ENCODE data around the gene CNTRL. TPM values are rescaled to one million over a fixed set of nuclear protein-coding genes. Genes with fewer than 3 reads are reported as not detected.

Gene CNTRL
- polyA plus RNA-seq, 1 of the 3 experiments (the other 2 are of a cell fraction): 3.6 TPM

GRCh38 chr9:121055642-121056143 lies 19.1 kb upstream of the CNTRL start:
- ChIA-PET CTCF (interaction anchor here (0.8 to 1.9 kb wide), 3 partner anchors 20 to 300 kb away, joined by 3 to 5 read pairs (median 3); no protein-coding TSS in a partner anchor), POLR2A (no interaction called here)
- H3F3A ChIP-seq (replicated peaks; ENCODE audit: insufficient read depth): no peaks in the 10 kb centered on the region
- no peak for TF ChIP-seq POLR2AphosphoS5 (IDR thresholded peaks at IDR 0.05; ENCODE audit: low read depth, low read length)
- TF ChIP-seq PBX3 (IDR thresholded peaks at IDR 0.05): no peak
- no peak for TF ChIP-seq CHD2 (IDR thresholded peaks at IDR 0.05; ENCODE audit: low read length, partially characterized antibody)
- no peak for TF ChIP-seq FOXM1 (IDR thresholded peaks at IDR 0.05; ENCODE audit: low read depth)
- no peak for TF ChIP-seq SMC3 (IDR thresholded peaks at IDR 0.05; ENCODE audit: low read depth, low read length)
- TF ChIP-seq FOXJ3 (CRISPR knock-in tag; IDR thresholded peaks at IDR 0.05): no peak
- no peak for TF ChIP-seq ZBTB33 (IDR thresholded peaks at IDR 0.05; ENCODE audit: borderline replicate concordance, low read depth)
- TF ChIP-seq MEF2A (IDR thresholded peaks at IDR 0.05; ENCODE audit: borderline replicate concordance, low read depth): no peak
- no peak for TF ChIP-seq ELF1 (IDR thresholded peaks at IDR 0.05)
- no peak for TF ChIP-seq GATA2 (CRISPR knock-in tag; IDR thresholded peaks at IDR 0.05)
- TF ChIP-seq EZH2phosphoT487 (IDR thresholded peaks at IDR 0.05; ENCODE audit: borderline replicate concordance, low read depth): no peak
- TF ChIP-seq MAX (IDR thresholded peaks at IDR 0.05; ENCODE audit: low read depth): no peak
- no peak for TF ChIP-seq CTCF (IDR thresholded peaks at IDR 0.05)
- no peak overlapping the region for H3K4me3 ChIP-seq (ENCODE audit: low read depth in 2 of 2, low read length in 1 of 2)
- no peaks in the 10 kb centered on the region for H3K9me3 ChIP-seq
- H3K27ac ChIP-seq (ENCODE audit: low read depth in 2 of 2, low read length in 1 of 2): no peak overlapping the region
- DNase-seq: no peak
- H3K27me3 ChIP-seq (ENCODE audit: insufficient read depth): no peaks in the 10 kb centered on the region
- 85% methylated on average over 2 of the region's 2 CpGs for WGBS (ENCODE audit: low lambda C conversion rate)
- no peak overlapping the region for H2AFZ ChIP-seq (ENCODE audit: low read depth)
- no peak overlapping the region for H3K9ac ChIP-seq
- no peak overlapping the region for H3K4me2 ChIP-seq
- no peaks in the 10 kb centered on the region for H3K79me2 ChIP-seq (ENCODE audit: insufficient read depth)
- no peaks in the 10 kb centered on the region for H4K20me1 ChIP-seq (ENCODE audit: insufficient read depth)
- H3K36me3 ChIP-seq (replicated peaks in 1 of 2; ENCODE audit: control insufficient read depth in 1 of 2, insufficient read depth in 2 of 2, low read length in 1 of 2): peaks cover 0 to 10% of the 10 kb centered on the region in 2 experiments
- H3K9me2 ChIP-seq: no peaks in the 10 kb centered on the region
- H3K4me1 ChIP-seq (ENCODE audit: control insufficient read depth in 1 of 2, insufficient read depth in 2 of 2, low read depth in 1 of 2, low read length in 1 of 2): peaks cover 0 to 2% of the 10 kb centered on the region in 2 experiments; a peak in 1 of 4 replicates
